Liver (tissue), 9 donors: ENCODE results near the gene SALL3. TPM values are rescaled to one million over a fixed set of nuclear protein-coding genes. Genes with fewer than 3 reads are reported as not detected.

Experiments used
- DNase-seq: peaks from one replicate; pipeline ENCODE4 v3.0.0-alpha.2; 2017; ENCODE audit warnings: low spot score
- H3K27ac ChIP-seq, 2 donors: one replicate each; pipeline ENCODE4 v1.7.0; 2013; ENCODE audit warnings: inconsistent platforms in 2 of 2, low read length in 2 of 2, control low read depth in 1 of 2, low read depth in 1 of 2, mild to moderate bottlenecking in 1 of 2
- H3K27me3 ChIP-seq, 4 donors: one replicate each; pipeline versions ENCODE4 v1.6.1 to v1.7.0; 2013; ENCODE audit warnings: low read length in 3 of 4, inconsistent platforms in 1 of 4, mild to moderate bottlenecking in 1 of 4, moderate library complexity in 1 of 4; ENCODE audit not compliant: control insufficient read depth in 4 of 4, insufficient read depth in 4 of 4
- H3K36me3 ChIP-seq, 4 donors: one replicate each; pipeline versions ENCODE4 v1.6.1 to v1.7.0; 2013; ENCODE audit warnings: low read length in 3 of 4, mild to moderate bottlenecking in 3 of 4, low read depth in 1 of 4, moderate library complexity in 1 of 4; ENCODE audit not compliant: control insufficient read depth in 4 of 4, insufficient read depth in 3 of 4
- H3K4me1 ChIP-seq, 4 donors: one replicate each; pipeline versions ENCODE4 v1.6.1 to v1.7.0; 2013; ENCODE audit warnings: low read length in 3 of 4, mild to moderate bottlenecking in 3 of 4, moderate library complexity in 1 of 4; ENCODE audit not compliant: control insufficient read depth in 4 of 4, insufficient read depth in 4 of 4
- H3K4me3 ChIP-seq, 3 donors: one replicate each; pipeline versions ENCODE4 v1.6.1 to v1.7.0; 2013; ENCODE audit warnings: low read length in 3 of 3, control low read depth in 1 of 3, low read depth in 1 of 3, mild to moderate bottlenecking in 1 of 3
- H3K9ac ChIP-seq, 2 donors: one replicate each; pipeline ENCODE4 v1.7.0; 2013; ENCODE audit warnings: low read length in 2 of 2, mild to moderate bottlenecking in 2 of 2, moderate library complexity in 2 of 2, control low read depth in 1 of 2, low read depth in 1 of 2
- H3K9me3 ChIP-seq, 4 donors: one replicate each; pipeline versions ENCODE4 v1.6.1 to v1.7.0; 2013; ENCODE audit warnings: low read length in 3 of 4; ENCODE audit not compliant: control insufficient read depth in 4 of 4
- EGR1 ChIP-seq, 2 donors: IDR thresholded peaks; 2 replicates each; pipeline ENCODE4 v1.6.1; 2016 to 2018; ENCODE audit warnings: antibody characterized with exemption in 2 of 2, low read depth in 2 of 2
- FOXA1 ChIP-seq: IDR thresholded peaks from 2 replicates; pipeline ENCODE4 v1.6.1; 2016; ENCODE audit warnings: antibody characterized with exemption
- FOXA2 ChIP-seq: IDR thresholded peaks from 2 replicates; pipeline ENCODE4 v1.6.1; 2016; ENCODE audit warnings: antibody characterized with exemption
- GABPA ChIP-seq, 2 donors: IDR thresholded peaks in 1 of 2; conservative IDR thresholded peaks in 1 of 2; 2 replicates each; pipeline ENCODE4 v1.6.1; 2016; ENCODE audit warnings: antibody characterized with exemption in 2 of 2, mild to moderate bottlenecking in 1 of 2, moderate library complexity in 1 of 2
- HNF4A ChIP-seq, 2 donors: conservative IDR thresholded peaks; 2 replicates each; pipeline ENCODE4 v1.6.1; 2016; ENCODE audit warnings: antibody characterized with exemption in 2 of 2, mild to moderate bottlenecking in 2 of 2
- HNF4G ChIP-seq: IDR thresholded peaks from 2 replicates; pipeline ENCODE4 v1.6.1; 2016; ENCODE audit warnings: antibody characterized with exemption
- JUND ChIP-seq, 2 donors: IDR thresholded peaks; 2 replicates each; pipeline ENCODE4 v1.6.1; 2016; ENCODE audit warnings: antibody characterized with exemption in 2 of 2
- NR2F2 ChIP-seq: IDR thresholded peaks from 2 replicates; pipeline ENCODE4 v1.6.1; 2016; ENCODE audit warnings: antibody characterized with exemption
- RAD21 ChIP-seq, 2 donors: IDR thresholded peaks; 2 replicates each; pipeline ENCODE4 v1.6.1; 2016; ENCODE audit warnings: antibody characterized with exemption in 2 of 2, mild to moderate bottlenecking in 2 of 2
- RXRA ChIP-seq, 2 donors: IDR thresholded peaks; 2 replicates each; pipeline ENCODE4 v1.6.1; 2017 to 2018; ENCODE audit warnings: antibody characterized with exemption in 2 of 2, mild to moderate bottlenecking in 1 of 2
- SP1 ChIP-seq: IDR thresholded peaks from 2 replicates; pipeline ENCODE4 v1.6.1; 2018; ENCODE audit warnings: antibody characterized with exemption, mild to moderate bottlenecking
- TAF1 ChIP-seq: conservative IDR thresholded peaks from 2 replicates; pipeline ENCODE4 v1.6.1; 2016; ENCODE audit warnings: antibody characterized with exemption, mild to moderate bottlenecking
- YY1 ChIP-seq: IDR thresholded peaks from 2 replicates; pipeline ENCODE4 v1.6.1; 2016; ENCODE audit warnings: antibody characterized with exemption, mild to moderate bottlenecking
- WGBS: extraction: QIAGEN DNeasy Blood & Tissue Kit; methylation state at CpG from one replicate; pipeline ENCODE4 v1.1.7; 2013; 5-methylcytosine and 5-hydroxymethylcytosine counted together
- polyA plus RNA-seq, 2 donors: library from polyadenylated mRNA; stranded (reverse) in 1 of 2; unstranded in 1 of 2; fragments of 200-250 nt in 1 of 2; fragments of >200 nt in 1 of 2; fragmentation: Nextera tagmentation in 1 of 2; extraction: Ambion mirVana in 1 of 2; gene quantifications; one replicate each; pipeline versions ENCODE4 v1.2.1 to v1.2.3, GENCODE V29; 2013 to 2015
- total RNA-seq, 2 donors: library from RNA; depleted of rRNA; stranded (reverse); fragments of >200 nt; gene quantifications; one replicate each; pipeline ENCODE4 v1.2.3, GENCODE V29; 2014
- TF ChIP-seq, protein P1 (sequence below): IDR thresholded peaks from 2 replicates; pipeline ENCODE4 v1.6.1; 2016; ENCODE audit warnings: antibody characterized with exemption
- TF ChIP-seq, protein P2 (sequence below): fragments of 150-350 bp; IDR thresholded peaks from 2 replicates; pipeline ENCODE4 v1.5.1; 2017; ENCODE audit warnings: improper control_type of control experiment, low read depth, low read length; ENCODE audit not compliant: missing input control
- TF ChIP-seq, protein P3 (sequence below): IDR thresholded peaks from 2 replicates; pipeline ENCODE4 v1.6.1; 2016; ENCODE audit warnings: antibody characterized with exemption
- TF ChIP-seq, protein P4 (sequence below): IDR thresholded peaks from 2 replicates; pipeline ENCODE4 v1.6.1; 2016; ENCODE audit warnings: antibody characterized with exemption
- TF ChIP-seq, protein P5 (sequence below): IDR thresholded peaks from 2 replicates; pipeline ENCODE4 v1.6.1; 2016; ENCODE audit warnings: antibody characterized with exemption, mild to moderate bottlenecking
- donor health status: healthy.
- donor health status: healthy.
- donor health status: healthy.
- donor health status: healthy.
- donor health status: healthy.

The SALL3 gene
- total and polyA plus RNA-seq, 4 donors, result not detected

DNA sequence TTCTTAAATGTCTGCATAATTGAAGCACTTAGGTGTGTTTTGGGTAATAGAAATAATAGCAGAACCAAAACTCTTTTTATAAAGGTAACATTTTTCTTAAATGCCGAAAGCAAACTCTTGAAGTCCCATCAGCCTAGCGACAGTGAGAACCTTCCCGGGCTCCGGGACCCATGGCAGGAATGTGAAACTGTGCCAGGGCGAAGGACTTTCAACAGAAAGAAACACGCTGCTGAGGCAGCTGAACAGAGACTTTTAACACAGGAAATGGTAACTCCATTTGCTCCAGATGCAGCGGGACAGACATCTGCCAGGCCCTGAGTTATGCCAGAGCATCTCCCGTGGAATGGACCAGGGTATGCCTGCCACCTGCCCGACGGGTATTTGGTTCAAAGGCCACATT is 34.3 kb downstream of the SALL3 start:
- Histone ChIP-seq H3K9ac (no peak overlapping the region), H3K4me1 (no peaks in the 10 kb centered on the region), H3K9me3 (no peaks in the 10 kb centered on the region), H3K36me3 (no peaks in the 10 kb centered on the region), H3K4me3 (no peak overlapping the region), H3K27ac (no peak overlapping the region), H3K27me3 (peaks cover 0 to 3% (median 0%) of the 10 kb centered on the region in 4 donors)
- DNase-seq, result no peak
- TF ChIP-seq SP1 (no peak), FOXA2 (no peak), HNF4G (no peak), EGR1 (IDR thresholded peaks at IDR 0.05; ENCODE audit: low read depth in 2 of 2) (no peak), RXRA (IDR thresholded peaks at IDR 0.05) (no peak), JUND (IDR thresholded peaks at IDR 0.05) (no peak), TAF1 (no peak), HNF4A (conservative IDR thresholded peaks at IDR 0.05) (no peak), FOXA1 (no peak), YY1 (no peak), NR2F2 (no peak)
- TF ChIP-seq, protein P1, sequence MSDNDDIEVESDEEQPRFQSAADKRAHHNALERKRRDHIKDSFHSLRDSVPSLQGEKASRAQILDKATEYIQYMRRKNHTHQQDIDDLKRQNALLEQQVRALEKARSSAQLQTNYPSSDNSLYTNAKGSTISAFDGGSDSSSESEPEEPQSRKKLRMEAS, result no peak
- TF ChIP-seq, protein P2, sequence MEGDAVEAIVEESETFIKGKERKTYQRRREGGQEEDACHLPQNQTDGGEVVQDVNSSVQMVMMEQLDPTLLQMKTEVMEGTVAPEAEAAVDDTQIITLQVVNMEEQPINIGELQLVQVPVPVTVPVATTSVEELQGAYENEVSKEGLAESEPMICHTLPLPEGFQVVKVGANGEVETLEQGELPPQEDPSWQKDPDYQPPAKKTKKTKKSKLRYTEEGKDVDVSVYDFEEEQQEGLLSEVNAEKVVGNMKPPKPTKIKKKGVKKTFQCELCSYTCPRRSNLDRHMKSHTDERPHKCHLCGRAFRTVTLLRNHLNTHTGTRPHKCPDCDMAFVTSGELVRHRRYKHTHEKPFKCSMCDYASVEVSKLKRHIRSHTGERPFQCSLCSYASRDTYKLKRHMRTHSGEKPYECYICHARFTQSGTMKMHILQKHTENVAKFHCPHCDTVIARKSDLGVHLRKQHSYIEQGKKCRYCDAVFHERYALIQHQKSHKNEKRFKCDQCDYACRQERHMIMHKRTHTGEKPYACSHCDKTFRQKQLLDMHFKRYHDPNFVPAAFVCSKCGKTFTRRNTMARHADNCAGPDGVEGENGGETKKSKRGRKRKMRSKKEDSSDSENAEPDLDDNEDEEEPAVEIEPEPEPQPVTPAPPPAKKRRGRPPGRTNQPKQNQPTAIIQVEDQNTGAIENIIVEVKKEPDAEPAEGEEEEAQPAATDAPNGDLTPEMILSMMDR, result no peak
- TF ChIP-seq, protein P3, sequence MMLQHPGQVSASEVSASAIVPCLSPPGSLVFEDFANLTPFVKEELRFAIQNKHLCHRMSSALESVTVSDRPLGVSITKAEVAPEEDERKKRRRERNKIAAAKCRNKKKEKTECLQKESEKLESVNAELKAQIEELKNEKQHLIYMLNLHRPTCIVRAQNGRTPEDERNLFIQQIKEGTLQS, result no peak
- 83% methylated on average over 10 of the region's 10 CpGs for WGBS

DNA sequence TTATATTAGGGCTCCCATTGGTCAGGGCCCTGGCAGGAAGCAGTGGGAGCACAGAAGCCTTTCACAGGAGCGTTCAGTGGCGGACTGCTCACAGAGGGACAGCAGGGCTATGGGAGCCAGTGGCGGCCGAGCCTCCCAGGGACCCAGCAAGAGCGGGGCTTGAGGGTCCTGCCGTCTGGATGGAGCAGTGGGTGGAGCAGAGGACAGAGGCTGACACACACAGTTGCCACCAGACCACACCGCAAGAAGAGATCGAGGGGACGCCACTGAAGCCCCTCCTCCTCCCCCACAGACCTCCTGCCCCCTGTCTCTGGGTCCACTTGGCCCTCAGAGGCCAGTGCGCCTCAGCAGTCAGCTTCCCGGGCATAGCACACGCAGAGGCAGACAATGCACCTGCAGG is 39.3 kb downstream of the SALL3 start:
- TF ChIP-seq, protein P4, sequence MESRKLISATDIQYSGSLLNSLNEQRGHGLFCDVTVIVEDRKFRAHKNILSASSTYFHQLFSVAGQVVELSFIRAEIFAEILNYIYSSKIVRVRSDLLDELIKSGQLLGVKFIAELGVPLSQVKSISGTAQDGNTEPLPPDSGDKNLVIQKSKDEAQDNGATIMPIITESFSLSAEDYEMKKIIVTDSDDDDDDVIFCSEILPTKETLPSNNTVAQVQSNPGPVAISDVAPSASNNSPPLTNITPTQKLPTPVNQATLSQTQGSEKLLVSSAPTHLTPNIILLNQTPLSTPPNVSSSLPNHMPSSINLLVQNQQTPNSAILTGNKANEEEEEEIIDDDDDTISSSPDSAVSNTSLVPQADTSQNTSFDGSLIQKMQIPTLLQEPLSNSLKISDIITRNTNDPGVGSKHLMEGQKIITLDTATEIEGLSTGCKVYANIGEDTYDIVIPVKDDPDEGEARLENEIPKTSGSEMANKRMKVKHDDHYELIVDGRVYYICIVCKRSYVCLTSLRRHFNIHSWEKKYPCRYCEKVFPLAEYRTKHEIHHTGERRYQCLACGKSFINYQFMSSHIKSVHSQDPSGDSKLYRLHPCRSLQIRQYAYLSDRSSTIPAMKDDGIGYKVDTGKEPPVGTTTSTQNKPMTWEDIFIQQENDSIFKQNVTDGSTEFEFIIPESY, result no peak
- TF ChIP-seq YY1 (no peak), GABPA (IDR thresholded peaks at IDR 0.05 in 1 of 2, conservative IDR thresholded peaks at IDR 0.05 in 1 of 2) (no peak), RXRA (IDR thresholded peaks at IDR 0.05) (no peak), HNF4G (no peak), EGR1 (IDR thresholded peaks at IDR 0.05; ENCODE audit: low read depth in 2 of 2) (no peak), HNF4A (conservative IDR thresholded peaks at IDR 0.05) (no peak), TAF1 (no peak), FOXA1 (no peak), RAD21 (IDR thresholded peaks at IDR 0.05) (no peak), JUND (IDR thresholded peaks at IDR 0.05) (no peak), SP1 (no peak)
- TF ChIP-seq, protein P5, sequence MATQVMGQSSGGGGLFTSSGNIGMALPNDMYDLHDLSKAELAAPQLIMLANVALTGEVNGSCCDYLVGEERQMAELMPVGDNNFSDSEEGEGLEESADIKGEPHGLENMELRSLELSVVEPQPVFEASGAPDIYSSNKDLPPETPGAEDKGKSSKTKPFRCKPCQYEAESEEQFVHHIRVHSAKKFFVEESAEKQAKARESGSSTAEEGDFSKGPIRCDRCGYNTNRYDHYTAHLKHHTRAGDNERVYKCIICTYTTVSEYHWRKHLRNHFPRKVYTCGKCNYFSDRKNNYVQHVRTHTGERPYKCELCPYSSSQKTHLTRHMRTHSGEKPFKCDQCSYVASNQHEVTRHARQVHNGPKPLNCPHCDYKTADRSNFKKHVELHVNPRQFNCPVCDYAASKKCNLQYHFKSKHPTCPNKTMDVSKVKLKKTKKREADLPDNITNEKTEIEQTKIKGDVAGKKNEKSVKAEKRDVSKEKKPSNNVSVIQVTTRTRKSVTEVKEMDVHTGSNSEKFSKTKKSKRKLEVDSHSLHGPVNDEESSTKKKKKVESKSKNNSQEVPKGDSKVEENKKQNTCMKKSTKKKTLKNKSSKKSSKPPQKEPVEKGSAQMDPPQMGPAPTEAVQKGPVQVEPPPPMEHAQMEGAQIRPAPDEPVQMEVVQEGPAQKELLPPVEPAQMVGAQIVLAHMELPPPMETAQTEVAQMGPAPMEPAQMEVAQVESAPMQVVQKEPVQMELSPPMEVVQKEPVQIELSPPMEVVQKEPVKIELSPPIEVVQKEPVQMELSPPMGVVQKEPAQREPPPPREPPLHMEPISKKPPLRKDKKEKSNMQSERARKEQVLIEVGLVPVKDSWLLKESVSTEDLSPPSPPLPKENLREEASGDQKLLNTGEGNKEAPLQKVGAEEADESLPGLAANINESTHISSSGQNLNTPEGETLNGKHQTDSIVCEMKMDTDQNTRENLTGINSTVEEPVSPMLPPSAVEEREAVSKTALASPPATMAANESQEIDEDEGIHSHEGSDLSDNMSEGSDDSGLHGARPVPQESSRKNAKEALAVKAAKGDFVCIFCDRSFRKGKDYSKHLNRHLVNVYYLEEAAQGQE, result no peak
- TF ChIP-seq, protein P1, result no peak
- TF ChIP-seq, protein P2, result no peak
- Histone ChIP-seq H3K9ac (no peak overlapping the region), H3K27ac (no peak overlapping the region), H3K9me3 (peaks cover 0 to 10% (median 5%) of the 10 kb centered on the region in 4 donors), H3K36me3 (no peaks in the 10 kb centered on the region), H3K27me3 (peaks cover 0 to 6% (median 0%) of the 10 kb centered on the region in 4 donors), H3K4me1 (no peaks in the 10 kb centered on the region), H3K4me3 (no peak overlapping the region)
- no peak for DNase-seq
- WGBS, result 75% methylated on average over 12 of the region's 12 CpGs
